ENCODE results near the gene OR4A5.
"Not testable (repeated sequence)": the region's sequence is repeated elsewhere in the genome, so short reads cannot be mapped to it uniquely, and the experiment has no call there.

The OR4A5 gene

DNA sequence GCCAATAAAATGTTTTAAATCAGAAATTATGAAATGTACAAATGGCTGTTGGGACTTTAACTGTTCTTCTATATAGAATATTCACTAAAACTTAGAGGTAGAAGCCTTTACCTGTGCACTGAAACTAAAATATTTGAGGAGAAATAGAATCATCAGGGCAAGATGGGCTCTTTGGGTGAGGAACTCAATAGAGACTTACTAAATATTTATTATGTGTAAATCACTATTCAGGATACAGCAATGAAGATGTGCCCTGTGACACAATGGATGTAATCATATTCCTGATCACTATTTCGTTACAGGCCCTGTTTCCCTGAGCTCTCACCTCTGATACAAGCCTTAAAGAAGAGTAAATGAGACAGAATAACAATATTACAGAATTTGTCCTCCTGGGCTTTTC is at the start of gene OR4A5:
OR4A5 (plus strand) TSS at position 301 of the 400 bp plus-strand sequence; CDS start at position 354, 53 bp downstream.
- DNase-seq: not testable (repeated sequence)

- DNase-seq: not testable (repeated sequence)
These were observed 13.5 kb downstream of the OR4A5 start for GRCh38 chr11:54720094-54720493.
